GM12864 (cell line): ENCODE data around the gene SMARCD1.

ENCODE experiments used
- DNase-seq: peaks from one replicate; pipeline ENCODE4 v3.0.0-alpha.2; 2011; ENCODE audit warnings: low read depth
- H3K4me3 ChIP-seq: 2 replicates; pipeline ENCODE4 v1.5.1; 2011; ENCODE audit warnings: mild to moderate bottlenecking, low read depth, low read length, control low read depth
- CTCF ChIP-seq: IDR thresholded peaks from 2 replicates; pipeline ENCODE4 v1.5.1; 2011; ENCODE audit warnings: low read depth, mild to moderate bottlenecking, moderate library complexity, low read length, control low read depth, inconsistent platforms; ENCODE audit errors: missing control alignments

Gene SMARCD1

GRCh38 chr12:50061171-50061570, 24.0 kb upstream of the SMARCD1 start:
- TF ChIP-seq CTCF: no peak
- DNase-seq: no peak
- no peak overlapping the region for H3K4me3 ChIP-seq

GRCh38 chr12:50061946-50062686, 23.0 kb upstream of the SMARCD1 start:
- DNase-seq: no peak
- TF ChIP-seq CTCF: no peak
- no peak overlapping the region for H3K4me3 ChIP-seq

- TF ChIP-seq CTCF: no peak
- H3K4me3 ChIP-seq: no peak overlapping the region
- no peak for DNase-seq
These were observed 22.2 kb upstream of the SMARCD1 start for GRCh38 chr12:50062728-50063460.

GRCh38 chr12:50065726-50066310, 19.3 kb upstream of the SMARCD1 start:
- DNase-seq: no peak
- no peak for TF ChIP-seq CTCF
- H3K4me3 ChIP-seq: no peak overlapping the region

- no peak overlapping the region for H3K4me3 ChIP-seq
- no peak for DNase-seq
- no peak for TF ChIP-seq CTCF
These were observed 18.7 kb upstream of the SMARCD1 start for GRCh38 chr12:50066402-50066801.

- no peak for DNase-seq
- TF ChIP-seq CTCF: no peak
- H3K4me3 ChIP-seq: no peak overlapping the region
These were observed 16.1 kb upstream of the SMARCD1 start for GRCh38 chr12:50069069-50069468.
